Measurements from ENCODE around the gene CHIT1. TPM values are rescaled to one million over a fixed set of nuclear protein-coding genes. Genes with fewer than 3 reads are reported as not detected.

CHIT1 gene
- total and polyA plus RNA-seq, 8 donors: 0.09 to 3.0 (median 0.24) TPM; not detected in 1

DNA sequence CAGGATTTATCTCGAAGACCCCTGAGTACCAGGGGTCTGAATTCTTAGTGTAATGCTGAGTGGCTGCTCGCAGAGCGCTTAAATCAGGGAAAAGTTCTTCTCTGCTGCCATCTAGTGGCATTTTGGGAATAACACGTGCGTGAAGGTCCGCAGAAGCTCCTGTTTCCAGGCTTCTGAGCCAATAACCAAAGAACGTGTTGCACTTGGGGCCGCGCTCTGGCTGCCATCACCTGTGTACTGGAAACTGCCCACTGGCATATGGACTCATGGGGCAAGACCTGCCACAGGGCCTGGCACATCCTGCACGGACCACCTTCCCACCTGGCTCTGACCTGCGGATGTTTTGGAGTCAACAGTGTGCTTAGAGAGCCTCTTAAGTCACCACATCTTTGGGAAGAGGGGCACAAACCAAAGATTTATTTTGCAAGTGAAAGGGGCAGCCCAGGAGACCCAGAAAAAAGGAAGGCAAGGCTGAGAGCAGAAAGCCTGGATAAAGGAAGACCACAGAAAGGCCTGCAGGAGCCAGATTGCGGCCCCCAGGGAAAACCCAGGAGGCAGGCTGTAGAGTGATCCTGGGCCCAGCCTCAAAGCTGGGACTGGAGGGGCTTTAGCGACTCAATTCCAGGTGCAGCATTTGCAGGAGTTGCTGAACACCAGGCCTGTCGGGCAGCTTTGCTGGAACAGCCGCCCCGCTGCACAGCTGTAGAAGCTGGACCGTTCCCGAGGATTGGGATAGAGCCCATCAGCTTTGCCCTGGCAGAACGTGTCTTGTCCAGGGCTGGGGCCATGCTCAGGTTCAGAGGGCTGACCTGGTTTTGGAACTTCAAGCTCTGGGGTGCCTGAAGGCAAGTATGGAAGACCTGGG lies 13.0 kb downstream of the CHIT1 start:
- ATAC-seq (peak; percentile 83), DNase-seq (peak; percentile 45 to 83 (median 71))
- no peak overlapping the region for H3K27ac ChIP-seq
- H3K4me3 ChIP-seq: no peak overlapping the region
- H3K27me3 ChIP-seq: peaks cover 0 to 19% of the 10 kb centered on the region in 2 donors
- TF ChIP-seq, protein P1, sequence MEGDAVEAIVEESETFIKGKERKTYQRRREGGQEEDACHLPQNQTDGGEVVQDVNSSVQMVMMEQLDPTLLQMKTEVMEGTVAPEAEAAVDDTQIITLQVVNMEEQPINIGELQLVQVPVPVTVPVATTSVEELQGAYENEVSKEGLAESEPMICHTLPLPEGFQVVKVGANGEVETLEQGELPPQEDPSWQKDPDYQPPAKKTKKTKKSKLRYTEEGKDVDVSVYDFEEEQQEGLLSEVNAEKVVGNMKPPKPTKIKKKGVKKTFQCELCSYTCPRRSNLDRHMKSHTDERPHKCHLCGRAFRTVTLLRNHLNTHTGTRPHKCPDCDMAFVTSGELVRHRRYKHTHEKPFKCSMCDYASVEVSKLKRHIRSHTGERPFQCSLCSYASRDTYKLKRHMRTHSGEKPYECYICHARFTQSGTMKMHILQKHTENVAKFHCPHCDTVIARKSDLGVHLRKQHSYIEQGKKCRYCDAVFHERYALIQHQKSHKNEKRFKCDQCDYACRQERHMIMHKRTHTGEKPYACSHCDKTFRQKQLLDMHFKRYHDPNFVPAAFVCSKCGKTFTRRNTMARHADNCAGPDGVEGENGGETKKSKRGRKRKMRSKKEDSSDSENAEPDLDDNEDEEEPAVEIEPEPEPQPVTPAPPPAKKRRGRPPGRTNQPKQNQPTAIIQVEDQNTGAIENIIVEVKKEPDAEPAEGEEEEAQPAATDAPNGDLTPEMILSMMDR (IDR thresholded peaks at IDR 0.05): peak; percentile 60 to 91
- H3K9me3 ChIP-seq: no peaks in the 10 kb centered on the region
- H3K36me3 ChIP-seq: no peaks in the 10 kb centered on the region
- H3K4me1 ChIP-seq: peaks cover 0 to 29% of the 10 kb centered on the region in 2 donors
- intact Hi-C loops (cut with DNase I): loop anchor here in 1 of 2 donors (5.0 kb wide), 2 partner anchors 99 to 179 kb away; no protein-coding TSS in a partner anchor

DNA sequence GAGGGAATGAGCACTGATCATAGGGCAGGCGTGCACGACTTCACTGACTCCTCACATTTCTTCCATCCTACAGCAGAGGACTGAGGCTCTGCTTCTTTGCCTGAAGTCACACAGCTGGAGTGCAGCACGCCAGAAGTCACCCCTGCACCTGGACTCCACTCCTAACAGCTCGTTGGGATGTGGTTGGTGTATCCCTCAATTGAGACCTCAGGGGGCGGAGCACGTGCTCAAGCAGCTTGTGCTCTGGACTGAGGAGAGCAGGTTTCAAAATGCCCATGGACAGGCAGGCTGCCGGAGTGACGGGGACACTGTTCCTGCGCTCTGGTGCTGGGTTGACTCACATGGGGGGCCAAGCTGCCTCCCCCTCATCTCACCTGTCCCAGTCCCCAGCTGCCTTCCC lies 13.9 kb downstream of the CHIT1 start:
- DNase-seq: no peak
- Histone ChIP-seq H3K27me3 (peaks cover 0 to 19% of the 10 kb centered on the region in 2 donors), H3K27ac (no peak overlapping the region), H3K4me1 (peaks cover 0 to 29% of the 10 kb centered on the region in 2 donors), H3K9me3 (no peaks in the 10 kb centered on the region), H3K4me3 (no peak overlapping the region), H3K36me3 (no peaks in the 10 kb centered on the region)
- TF ChIP-seq, protein P1 (IDR thresholded peaks at IDR 0.05): no peak
- ATAC-seq: peak; percentile 20
- intact Hi-C loops (cut with DNase I): loop anchor here in 1 of 2 donors (5.0 kb wide), 2 partner anchors 98 to 178 kb away; no protein-coding TSS in a partner anchor

DNA sequence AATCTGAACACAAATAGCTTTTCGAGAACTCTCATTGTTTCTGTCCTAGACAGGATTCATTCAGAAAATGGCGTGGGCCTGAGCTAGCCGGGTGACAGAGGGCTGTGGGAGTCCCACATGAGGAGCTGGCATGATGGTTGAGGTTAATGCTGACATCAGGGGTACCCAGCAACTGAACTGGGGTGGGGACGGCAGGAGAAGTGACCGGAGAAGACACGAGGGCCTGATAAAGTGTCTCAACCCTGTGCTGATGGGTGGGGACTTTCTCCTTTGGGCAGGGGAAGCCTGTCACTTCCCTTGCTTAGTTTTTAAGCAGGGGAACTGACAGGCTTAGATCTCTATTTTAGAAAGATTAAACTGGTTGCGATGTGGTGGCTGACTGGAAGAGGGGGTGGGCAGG lies 14.6 kb downstream of the CHIT1 start:
- DNase-seq (no peak), ATAC-seq (no peak)
- Histone ChIP-seq H3K9me3 (no peaks in the 10 kb centered on the region), H3K4me3 (no peak overlapping the region), H3K36me3 (no peaks in the 10 kb centered on the region), H3K27me3 (peaks cover 0 to 19% of the 10 kb centered on the region in 2 donors), H3K4me1 (peaks cover 0 to 29% of the 10 kb centered on the region in 2 donors), H3K27ac (no peak overlapping the region)
- intact Hi-C loops (cut with DNase I): loop anchor here in 1 of 2 donors (5.0 kb wide), 2 partner anchors 98 to 178 kb away; no protein-coding TSS in a partner anchor
- TF ChIP-seq, protein P1 (IDR thresholded peaks at IDR 0.05): no peak

DNA sequence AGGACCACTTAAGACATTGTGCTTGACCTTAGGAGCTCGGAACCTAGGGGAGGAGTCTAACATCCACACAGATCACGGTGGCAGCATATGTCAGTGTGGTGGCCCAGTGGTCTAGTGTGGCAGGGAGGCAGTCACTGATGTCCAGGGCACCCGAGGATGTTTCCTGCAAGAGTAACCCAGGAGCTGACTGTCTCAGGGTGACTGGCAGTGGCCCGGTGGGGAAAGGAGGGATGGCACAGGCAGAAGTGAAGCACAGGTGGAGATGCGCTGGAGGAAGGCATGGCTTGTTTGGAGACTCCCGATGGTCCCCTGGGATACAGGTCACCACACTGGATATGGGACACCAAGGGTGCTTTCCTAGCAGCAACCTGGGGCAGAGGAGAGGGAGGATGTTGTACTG lies 16.3 kb downstream of the CHIT1 start:
- no peaks in the 10 kb centered on the region for H3K36me3 ChIP-seq
- TF ChIP-seq, protein P1 (IDR thresholded peaks at IDR 0.05): no peak
- peaks cover 0 to 19% of the 10 kb centered on the region in 2 donors for H3K27me3 ChIP-seq
- ATAC-seq (peak; percentile 15), DNase-seq (no peak)
- peaks cover 0 to 29% of the 10 kb centered on the region in 2 donors for H3K4me1 ChIP-seq
- no peak overlapping the region for H3K4me3 ChIP-seq
- H3K9me3 ChIP-seq: no peaks in the 10 kb centered on the region
- H3K27ac ChIP-seq: no peak overlapping the region
- intact Hi-C loops (cut with DNase I): no loop called here

DNA sequence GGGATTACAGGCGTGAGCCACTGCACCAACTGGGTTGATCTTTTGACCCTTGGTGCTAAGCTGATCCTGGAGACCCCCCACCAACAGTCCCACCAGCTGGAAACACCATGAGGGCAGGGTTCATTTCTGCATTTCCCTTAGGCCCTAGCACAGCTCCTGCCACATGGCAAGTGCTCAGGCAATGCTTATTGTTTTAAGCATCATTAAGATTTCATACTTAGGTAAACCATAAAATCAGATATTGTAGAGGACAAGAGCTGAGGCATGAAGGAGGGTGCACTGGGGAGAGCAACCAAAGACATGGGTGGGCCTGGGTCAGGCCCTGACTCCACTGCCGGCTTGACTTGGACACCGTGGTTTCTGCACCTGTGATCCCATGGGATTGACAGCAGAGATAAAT lies 17.7 kb downstream of the CHIT1 start:
- Histone ChIP-seq H3K27ac (no peak overlapping the region), H3K4me1 (peaks cover 0 to 18% of the 10 kb centered on the region in 2 donors), H3K27me3 (peaks cover 0 to 8% of the 10 kb centered on the region in 2 donors), H3K36me3 (no peaks in the 10 kb centered on the region), H3K4me3 (no peak overlapping the region), H3K9me3 (no peaks in the 10 kb centered on the region)
- ATAC-seq (no peak), DNase-seq (no peak)
- TF ChIP-seq, protein P1 (IDR thresholded peaks at IDR 0.05): no peak
- intact Hi-C loops (cut with DNase I): no loop called here
